ENCODE results near the gene RACGAP1.

Gene RACGAP1

DNA sequence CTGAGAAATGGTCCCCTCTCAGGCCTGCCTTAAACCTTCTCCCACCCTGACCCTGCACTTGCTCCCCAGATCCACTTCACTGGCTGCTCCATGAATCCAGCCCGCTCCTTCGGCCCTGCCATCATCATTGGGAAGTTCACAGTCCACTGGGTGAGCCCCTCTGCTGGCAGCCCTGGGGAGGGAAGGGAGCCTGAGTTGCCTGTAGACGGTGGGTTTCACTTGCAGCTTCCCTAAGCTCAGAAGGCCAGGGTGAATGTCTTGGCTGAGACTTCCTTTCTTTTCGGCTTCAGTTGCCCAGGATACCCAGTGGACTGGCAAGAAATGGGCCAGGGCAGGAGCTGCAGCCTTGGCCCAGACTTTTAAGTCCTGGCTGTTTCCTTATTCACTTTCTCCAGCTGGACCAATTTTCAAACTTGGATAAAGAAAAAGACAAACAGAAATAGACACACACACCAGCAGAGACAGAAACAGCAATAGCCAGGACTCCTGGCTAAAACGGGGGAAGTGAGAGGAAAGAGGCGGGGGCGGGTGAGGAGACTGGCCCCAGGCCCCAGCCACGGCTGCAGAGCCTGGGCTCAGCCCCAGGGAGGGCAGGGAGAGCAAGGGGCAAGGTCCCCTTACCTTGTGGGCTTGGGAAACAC, 50.5 kb downstream of the RACGAP1 start:
- ATAC-seq, result no peak
- TF ChIP-seq ZC3H10 (CRISPR knock-in tag; IDR thresholded peaks at IDR 0.05), result no peak
- no peak for TF ChIP-seq ZNF8 (CRISPR knock-in tag; IDR thresholded peaks at IDR 0.05)
- TF ChIP-seq RARB (CRISPR knock-in tag; IDR thresholded peaks at IDR 0.05), result no peak

DNA sequence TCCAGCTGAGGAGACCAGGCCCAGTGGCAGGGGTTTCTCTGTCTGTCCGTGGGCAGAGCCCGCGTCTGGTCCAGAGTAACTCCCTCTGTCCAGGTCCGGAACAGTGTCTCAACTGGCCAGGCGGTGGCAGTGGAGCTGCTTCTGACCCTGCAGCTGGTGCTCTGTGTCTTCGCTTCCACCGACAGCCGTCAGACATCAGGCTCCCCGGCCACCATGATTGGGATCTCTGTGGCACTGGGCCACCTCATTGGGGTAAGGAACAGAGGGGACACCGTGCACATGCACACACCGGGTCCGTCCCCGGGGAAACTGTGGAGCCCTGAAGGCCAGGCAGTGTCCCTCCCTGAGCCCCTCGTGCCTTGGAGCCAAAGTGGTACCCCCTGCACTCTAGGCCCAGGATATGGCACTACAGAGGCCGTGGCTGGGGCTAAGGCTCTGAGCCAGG, 51.0 kb downstream of the RACGAP1 start:
- ATAC-seq, result peak; percentile 96
- TF ChIP-seq SNAI2 (CRISPR knock-in tag; IDR thresholded peaks at IDR 0.05), result no peak
- peak; percentile 34; the same call in 1 of the 2 replicates for TF ChIP-seq ZNF70 (CRISPR knock-in tag; IDR thresholded peaks at IDR 0.05)
- peak; percentile 76; the same call in 1 of the 2 replicates for TF ChIP-seq TSHZ2 (CRISPR knock-in tag; IDR thresholded peaks at IDR 0.05)
- no peak for TF ChIP-seq ZC3H10 (CRISPR knock-in tag; IDR thresholded peaks at IDR 0.05)
- TF ChIP-seq TCF4 (CRISPR knock-in tag; IDR thresholded peaks at IDR 0.05; ENCODE audit: borderline replicate concordance), result no peak; the same call in 1 of the 2 replicates

GRCh38 chr12:49973361-49973830, 51.9 kb downstream of the RACGAP1 start:
- TF ChIP-seq, protein P1, sequence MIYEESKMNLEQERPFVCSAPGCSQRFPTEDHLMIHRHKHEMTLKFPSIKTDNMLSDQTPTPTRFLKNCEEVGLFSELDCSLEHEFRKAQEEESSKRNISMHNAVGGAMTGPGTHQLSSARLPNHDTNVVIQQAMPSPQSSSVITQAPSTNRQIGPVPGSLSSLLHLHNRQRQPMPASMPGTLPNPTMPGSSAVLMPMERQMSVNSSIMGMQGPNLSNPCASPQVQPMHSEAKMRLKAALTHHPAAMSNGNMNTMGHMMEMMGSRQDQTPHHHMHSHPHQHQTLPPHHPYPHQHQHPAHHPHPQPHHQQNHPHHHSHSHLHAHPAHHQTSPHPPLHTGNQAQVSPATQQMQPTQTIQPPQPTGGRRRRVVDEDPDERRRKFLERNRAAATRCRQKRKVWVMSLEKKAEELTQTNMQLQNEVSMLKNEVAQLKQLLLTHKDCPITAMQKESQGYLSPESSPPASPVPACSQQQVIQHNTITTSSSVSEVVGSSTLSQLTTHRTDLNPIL (CRISPR knock-in tag; IDR thresholded peaks at IDR 0.05; ENCODE audit: low read depth), result no peak
- TF ChIP-seq RARB (CRISPR knock-in tag; IDR thresholded peaks at IDR 0.05) (no peak), ZFP3 (CRISPR knock-in tag; IDR thresholded peaks at IDR 0.05) (no peak), ARNTL (CRISPR knock-in tag; IDR thresholded peaks at IDR 0.05; ENCODE audit: borderline replicate concordance, low read depth) (no peak), TCF4 (CRISPR knock-in tag; IDR thresholded peaks at IDR 0.05; ENCODE audit: borderline replicate concordance) (no peak), ZFP30 (CRISPR knock-in tag; IDR thresholded peaks at IDR 0.05) (no peak)
- ATAC-seq, result no peak

GRCh38 chr12:49972641-49973360, 52.5 kb downstream of the RACGAP1 start, which contains the start of gene AQP6:
Gene AQP6, plus strand, starts transcription at chr12:49972947. Its CDS starts 227 bp downstream, at chr12:49973174.
- TF ChIP-seq, protein P2, sequence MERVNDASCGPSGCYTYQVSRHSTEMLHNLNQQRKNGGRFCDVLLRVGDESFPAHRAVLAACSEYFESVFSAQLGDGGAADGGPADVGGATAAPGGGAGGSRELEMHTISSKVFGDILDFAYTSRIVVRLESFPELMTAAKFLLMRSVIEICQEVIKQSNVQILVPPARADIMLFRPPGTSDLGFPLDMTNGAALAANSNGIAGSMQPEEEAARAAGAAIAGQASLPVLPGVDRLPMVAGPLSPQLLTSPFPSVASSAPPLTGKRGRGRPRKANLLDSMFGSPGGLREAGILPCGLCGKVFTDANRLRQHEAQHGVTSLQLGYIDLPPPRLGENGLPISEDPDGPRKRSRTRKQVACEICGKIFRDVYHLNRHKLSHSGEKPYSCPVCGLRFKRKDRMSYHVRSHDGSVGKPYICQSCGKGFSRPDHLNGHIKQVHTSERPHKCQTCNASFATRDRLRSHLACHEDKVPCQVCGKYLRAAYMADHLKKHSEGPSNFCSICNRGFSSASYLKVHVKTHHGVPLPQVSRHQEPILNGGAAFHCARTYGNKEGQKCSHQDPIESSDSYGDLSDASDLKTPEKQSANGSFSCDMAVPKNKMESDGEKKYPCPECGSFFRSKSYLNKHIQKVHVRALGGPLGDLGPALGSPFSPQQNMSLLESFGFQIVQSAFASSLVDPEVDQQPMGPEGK (CRISPR knock-in tag; IDR thresholded peaks at IDR 0.05; ENCODE audit: borderline replicate concordance), result no peak
- no peak for TF ChIP-seq POU6F1 (CRISPR knock-in tag; IDR thresholded peaks at IDR 0.05; ENCODE audit: borderline replicate concordance, low read depth)
- no peak for TF ChIP-seq ZNF565 (CRISPR knock-in tag; conservative IDR thresholded peaks at IDR 0.05; ENCODE audit: low read depth)
- no peak for TF ChIP-seq TOX (CRISPR knock-in tag; IDR thresholded peaks at IDR 0.05; ENCODE audit: borderline replicate concordance)
- TF ChIP-seq GLIS3 (CRISPR knock-in tag; IDR thresholded peaks at IDR 0.05), result no peak
- no peak for TF ChIP-seq ZNF70 (CRISPR knock-in tag; IDR thresholded peaks at IDR 0.05)
- no peak for TF ChIP-seq ZFP30 (CRISPR knock-in tag; IDR thresholded peaks at IDR 0.05)

GRCh38 chr12:49972129-49972528, 53.2 kb downstream of the RACGAP1 start:
- ATAC-seq, result no peak
- TF ChIP-seq POU6F1 (CRISPR knock-in tag; IDR thresholded peaks at IDR 0.05; ENCODE audit: borderline replicate concordance, low read depth) (no peak), ZNF8 (CRISPR knock-in tag; IDR thresholded peaks at IDR 0.05) (no peak), ZFP30 (CRISPR knock-in tag; IDR thresholded peaks at IDR 0.05) (no peak), CSRNP3 (CRISPR knock-in tag; IDR thresholded peaks at IDR 0.05) (no peak), ISL1 (CRISPR knock-in tag; IDR thresholded peaks at IDR 0.05) (no peak), ZNF565 (CRISPR knock-in tag; conservative IDR thresholded peaks at IDR 0.05; ENCODE audit: low read depth) (no peak), ZFP3 (CRISPR knock-in tag; IDR thresholded peaks at IDR 0.05) (no peak), ARNTL (CRISPR knock-in tag; IDR thresholded peaks at IDR 0.05; ENCODE audit: borderline replicate concordance, low read depth) (no peak), ESRRG (CRISPR knock-in tag; IDR thresholded peaks at IDR 0.05) (no peak)
- TF ChIP-seq, protein P1 (CRISPR knock-in tag; IDR thresholded peaks at IDR 0.05; ENCODE audit: low read depth), result no peak

More at GRCh38 chr12:49972641-49973360, 52.5 kb downstream of the RACGAP1 start, which contains the start of gene AQP6:
- no peak for ATAC-seq
